Measurements from ENCODE around the gene GPR52. TPM values are rescaled to one million over a fixed set of nuclear protein-coding genes. Genes with fewer than 3 reads are reported as not detected.

The GPR52 gene
- total and polyA plus RNA-seq, 9 donors = 0.08 to 4.6 (median 1.6) TPM

DNA sequence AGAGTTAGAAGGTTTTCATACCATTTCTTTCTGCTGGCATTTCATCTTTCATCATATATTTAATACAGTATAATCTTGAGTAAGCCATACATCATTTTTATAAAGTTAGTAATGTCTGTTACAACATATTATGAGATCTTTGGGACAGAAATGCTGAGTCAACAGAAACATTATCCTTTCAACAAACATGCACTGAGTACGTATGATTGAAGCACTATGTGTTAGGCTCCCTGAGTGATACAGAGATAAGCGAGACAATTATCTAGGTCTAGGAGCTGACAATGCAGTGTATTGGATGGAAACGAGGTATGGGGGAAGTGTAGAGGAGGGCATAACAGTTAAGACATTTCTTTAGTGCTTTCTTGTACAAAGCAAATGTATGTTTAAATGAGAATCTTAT, 19.7 kb upstream of the GPR52 start:
- no peak for TF ChIP-seq EP300 (IDR thresholded peaks at IDR 0.05)
- TF ChIP-seq, protein P1, sequence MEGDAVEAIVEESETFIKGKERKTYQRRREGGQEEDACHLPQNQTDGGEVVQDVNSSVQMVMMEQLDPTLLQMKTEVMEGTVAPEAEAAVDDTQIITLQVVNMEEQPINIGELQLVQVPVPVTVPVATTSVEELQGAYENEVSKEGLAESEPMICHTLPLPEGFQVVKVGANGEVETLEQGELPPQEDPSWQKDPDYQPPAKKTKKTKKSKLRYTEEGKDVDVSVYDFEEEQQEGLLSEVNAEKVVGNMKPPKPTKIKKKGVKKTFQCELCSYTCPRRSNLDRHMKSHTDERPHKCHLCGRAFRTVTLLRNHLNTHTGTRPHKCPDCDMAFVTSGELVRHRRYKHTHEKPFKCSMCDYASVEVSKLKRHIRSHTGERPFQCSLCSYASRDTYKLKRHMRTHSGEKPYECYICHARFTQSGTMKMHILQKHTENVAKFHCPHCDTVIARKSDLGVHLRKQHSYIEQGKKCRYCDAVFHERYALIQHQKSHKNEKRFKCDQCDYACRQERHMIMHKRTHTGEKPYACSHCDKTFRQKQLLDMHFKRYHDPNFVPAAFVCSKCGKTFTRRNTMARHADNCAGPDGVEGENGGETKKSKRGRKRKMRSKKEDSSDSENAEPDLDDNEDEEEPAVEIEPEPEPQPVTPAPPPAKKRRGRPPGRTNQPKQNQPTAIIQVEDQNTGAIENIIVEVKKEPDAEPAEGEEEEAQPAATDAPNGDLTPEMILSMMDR (IDR thresholded peaks at IDR 0.05) = no peak
- no peak for TF ChIP-seq POLR2A (IDR thresholded peaks at IDR 0.05)
- intact Hi-C loops (cut with DNase I) = no loop called here

DNA sequence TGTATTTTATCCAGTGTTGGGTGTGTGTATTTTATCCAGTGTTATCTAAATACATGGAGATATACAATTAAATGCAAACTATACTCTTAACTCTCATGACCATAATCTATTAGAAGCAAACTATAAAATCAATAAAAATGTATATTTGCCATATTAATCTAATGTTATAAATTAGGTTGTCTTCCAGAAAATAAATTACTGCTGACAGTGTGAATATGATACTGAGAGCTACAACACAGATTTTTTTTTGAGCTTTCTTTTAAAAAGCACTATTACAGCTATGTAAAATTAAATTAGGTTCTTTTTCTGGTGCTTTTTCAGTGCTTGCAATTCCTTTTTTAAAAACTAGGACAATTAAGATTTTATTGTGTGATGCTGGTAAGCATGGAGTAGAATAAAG, 19.0 kb upstream of the GPR52 start:
- TF ChIP-seq POLR2A (IDR thresholded peaks at IDR 0.05) = no peak
- TF ChIP-seq, protein P1 (IDR thresholded peaks at IDR 0.05) = no peak
- TF ChIP-seq EP300 (IDR thresholded peaks at IDR 0.05) = no peak
- Histone ChIP-seq H3K27ac (no peak overlapping the region), H3K4me1 (ENCODE audit: insufficient read depth) (no peaks in the 10 kb centered on the region), H3K4me3 (no peak overlapping the region), H3K36me3 (no peaks in the 10 kb centered on the region), H3K27me3 (no peaks in the 10 kb centered on the region), H3K9me3 (no peaks in the 10 kb centered on the region)
- intact Hi-C loops (cut with DNase I) = no loop called here
- no peak for DNase-seq

More for the DNA sequence above, 19.7 kb upstream of the GPR52 start:
- no peak overlapping the region for H3K4me3 ChIP-seq
- no peaks in the 10 kb centered on the region for H3K9me3 ChIP-seq
- no peak for DNase-seq
- H3K27ac ChIP-seq = no peak overlapping the region
- no peaks in the 10 kb centered on the region for H3K36me3 ChIP-seq
- whole genome bisulfite sequencing, 3 donors = 79 to 81% (median 81%) methylated on average over 3 of the region's 3 CpGs
- H3K4me1 ChIP-seq (ENCODE audit: insufficient read depth) = no peaks in the 10 kb centered on the region
- no peaks in the 10 kb centered on the region for H3K27me3 ChIP-seq

DNA sequence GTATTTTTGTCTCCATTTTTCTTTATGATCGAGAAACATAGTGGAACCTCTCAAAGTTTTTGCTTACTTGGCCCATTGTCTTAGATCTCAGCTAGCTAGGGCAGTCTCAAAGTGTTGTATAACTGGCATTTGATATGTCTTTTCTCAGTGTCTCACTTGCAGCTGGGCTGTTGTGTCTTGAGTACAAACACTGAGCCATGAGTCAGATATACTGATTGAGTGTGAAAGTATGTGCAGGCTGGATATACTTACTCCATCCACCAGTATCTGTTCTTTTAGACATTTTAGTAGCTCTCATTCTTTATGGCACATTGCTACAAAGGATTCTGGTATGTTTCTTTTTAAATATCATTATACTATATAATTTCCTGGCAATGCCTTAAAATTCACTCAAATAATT, 14.3 kb upstream of the GPR52 start:
- no peak for DNase-seq
- Histone ChIP-seq H3K27me3 (no peaks in the 10 kb centered on the region), H3K27ac (no peak overlapping the region), H3K9me3 (no peaks in the 10 kb centered on the region), H3K4me1 (ENCODE audit: insufficient read depth) (no peaks in the 10 kb centered on the region), H3K36me3 (no peaks in the 10 kb centered on the region), H3K4me3 (no peak overlapping the region)
- WGBS, 3 donors = 2 to 98% (median 95%) methylated on average over 1 of the region's 1 CpG
- TF ChIP-seq POLR2A (IDR thresholded peaks at IDR 0.05) (no peak), EP300 (IDR thresholded peaks at IDR 0.05) (no peak)
- TF ChIP-seq, protein P1 (IDR thresholded peaks at IDR 0.05) = no peak
- intact Hi-C loops (cut with DNase I) = no loop called here

DNA sequence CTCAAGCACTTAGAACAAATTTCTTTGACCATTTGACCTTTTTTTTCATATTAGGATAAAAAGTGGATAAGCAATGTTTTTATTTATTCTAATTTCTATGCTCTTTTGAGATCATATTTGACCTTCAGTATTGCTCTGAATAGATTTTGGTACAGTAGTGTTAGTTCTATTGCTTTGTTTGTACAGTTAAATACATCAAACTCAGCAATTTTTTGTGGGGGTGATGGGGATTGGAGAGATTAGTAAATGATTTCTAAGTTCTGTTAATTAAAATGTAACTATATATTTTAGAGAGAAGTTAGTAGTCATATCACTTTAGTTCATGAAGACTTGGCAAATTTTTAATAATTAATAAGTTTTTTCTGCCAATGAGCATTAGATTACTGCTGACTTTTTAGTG, 2.4 kb upstream of the GPR52 start:
- no peak overlapping the region for H3K4me3 ChIP-seq
- H3K36me3 ChIP-seq = no peaks in the 10 kb centered on the region
- DNase-seq = no peak
- H3K4me1 ChIP-seq (ENCODE audit: insufficient read depth) = peaks cover 2% of the 10 kb centered on the region
- no peak overlapping the region for H3K27ac ChIP-seq
- intact Hi-C loops (cut with DNase I) = no loop called here
- no peaks in the 10 kb centered on the region for H3K27me3 ChIP-seq
- TF ChIP-seq, protein P1 (IDR thresholded peaks at IDR 0.05) = no peak
- no peak for TF ChIP-seq EP300 (IDR thresholded peaks at IDR 0.05)
- no peak for TF ChIP-seq POLR2A (IDR thresholded peaks at IDR 0.05)
- no peaks in the 10 kb centered on the region for H3K9me3 ChIP-seq

DNA sequence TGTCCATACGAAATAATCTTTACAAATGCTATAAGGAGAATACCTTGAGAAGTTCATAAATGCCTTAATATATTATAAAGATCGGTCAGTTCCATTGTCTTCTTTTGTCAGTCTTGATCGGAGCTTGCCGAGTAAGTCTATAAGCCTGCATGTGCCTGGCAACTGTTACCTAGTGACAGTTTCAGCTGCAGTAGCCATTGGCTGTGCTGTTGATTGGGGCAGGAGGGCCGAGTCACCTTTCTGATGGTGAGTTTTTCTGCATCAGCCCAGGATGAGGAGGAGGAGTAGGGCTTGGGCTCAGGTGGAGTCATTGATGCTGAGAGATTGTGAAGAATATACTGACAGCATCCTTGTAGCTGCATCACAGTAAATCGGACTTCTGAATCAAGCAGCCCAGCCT, 1.9 kb upstream of the GPR52 start:
- WGBS, 3 donors = 91 to 92% (median 92%) methylated on average over 6 of the region's 6 CpGs
- H3K27me3 ChIP-seq = no peaks in the 10 kb centered on the region
- no peaks in the 10 kb centered on the region for H3K9me3 ChIP-seq
- no peak overlapping the region for H3K4me3 ChIP-seq
- H3K36me3 ChIP-seq = no peaks in the 10 kb centered on the region
- peaks cover 2% of the 10 kb centered on the region for H3K4me1 ChIP-seq (ENCODE audit: insufficient read depth)
- intact Hi-C loops (cut with DNase I) = no loop called here
- H3K27ac ChIP-seq = no peak overlapping the region
- DNase-seq = no peak
- TF ChIP-seq, protein P1 (IDR thresholded peaks at IDR 0.05) = no peak
- TF ChIP-seq EP300 (IDR thresholded peaks at IDR 0.05) = no peak
- no peak for TF ChIP-seq POLR2A (IDR thresholded peaks at IDR 0.05)

Measured in ovary (tissue), 9 donors.